ENCODE measurements around the gene RPS15. TPM values are rescaled to one million over a fixed set of nuclear protein-coding genes. Genes with fewer than 3 reads are reported as not detected.

The RPS15 gene
- total and polyA plus RNA-seq, 10 of the 15 experiments (the other 5 are each of a cell fraction or from before 2014, with no cell fraction given): 559 to 3,158 (median 1,413) TPM

DNA sequence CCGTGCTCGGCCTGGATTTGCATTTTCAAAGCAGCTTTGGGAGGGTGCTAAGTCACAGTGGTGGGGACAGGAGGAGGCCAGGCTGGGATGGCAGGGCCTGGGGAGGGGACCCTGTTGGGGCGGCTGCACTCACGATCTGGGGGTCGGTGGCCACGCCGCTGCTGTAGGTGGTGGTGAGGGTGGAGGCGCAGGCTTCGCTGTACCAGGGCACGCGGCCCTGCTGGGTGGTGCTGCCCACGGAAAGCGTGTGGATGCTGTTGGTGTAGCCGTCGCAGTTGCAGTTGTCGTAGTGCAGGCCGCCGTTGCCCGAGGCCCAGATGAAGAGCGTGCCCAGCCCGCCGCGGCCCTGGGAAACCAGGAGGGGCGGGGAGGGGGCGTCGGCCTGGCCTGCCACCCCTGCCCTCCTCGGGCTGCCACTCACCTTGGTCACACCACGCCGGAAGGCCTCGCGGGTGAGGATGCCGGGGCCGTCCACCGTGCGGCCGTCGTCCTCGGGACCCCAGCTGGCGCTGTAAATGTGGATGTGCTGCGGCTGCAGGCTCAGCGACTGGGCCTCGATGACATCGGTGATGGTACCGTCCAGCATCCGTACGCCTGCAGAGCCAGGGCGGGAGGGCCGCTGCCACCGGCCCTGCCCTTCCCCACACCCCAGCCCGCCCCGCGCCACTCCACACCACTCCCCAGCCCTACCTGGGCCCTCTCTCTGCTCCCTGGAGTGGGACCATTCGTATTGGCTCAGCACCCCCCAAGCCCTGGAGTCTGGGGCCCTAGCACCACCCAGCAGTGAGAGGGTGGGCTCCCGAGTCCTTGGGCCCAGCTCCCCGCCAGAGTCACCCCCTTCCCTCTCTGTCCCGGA lies 48.8 kb downstream of the RPS15 start:
- SMC1A ChIA-PET (ENCODE audit: uncharacterized antibody, unreplicated experiment): no interaction called here
- H3K4me3 ChIP-seq: no peak overlapping the region
- H3K79me2 ChIP-seq (ENCODE audit: control insufficient read depth, insufficient read depth, low read length): no peaks in the 10 kb centered on the region
- H3K27ac ChIP-seq (ENCODE audit: control insufficient read depth, insufficient read depth): no peak overlapping the region
- in situ Hi-C loops (cut with MboI): no loop called here
- CTCF ChIA-PET: no interaction called here
- POLR2A ChIA-PET: no interaction called here
- RAD21 ChIA-PET (ENCODE audit: unreplicated experiment): no interaction called here
- DNase-seq (ENCODE audit: low read depth, low spot score) (no peak), FAIRE-seq (no peak), ATAC-seq (no peak)
- no TSS peak for BruUV-seq (replicated peaks)
- H3K4me2 ChIP-seq (ENCODE audit: control insufficient read depth, insufficient read depth): no peak overlapping the region
- H3K27me3 ChIP-seq (replicated peaks in 1 of 2; ENCODE audit: control insufficient read depth in 2 of 2, insufficient read depth in 2 of 2, low read length in 1 of 2): no peaks in the 10 kb centered on the region; a peak in 1 of 4 replicates
- H3K9ac ChIP-seq (ENCODE audit: control insufficient read depth, insufficient read depth, low read length): no peak overlapping the region
- H3K4me1 ChIP-seq (ENCODE audit: control insufficient read depth, insufficient read depth, low read length): no peaks in the 10 kb centered on the region; the same call in 1 of the 2 replicates
- no peaks in the 10 kb centered on the region for H4K20me1 ChIP-seq (ENCODE audit: control insufficient read depth, insufficient read depth)
- H3K9me3 ChIP-seq (replicated peaks; ENCODE audit: control insufficient read depth, insufficient read depth, low read length): no peaks in the 10 kb centered on the region
- WGBS (ENCODE audit: insufficient coverage, insufficient replicate concordance, low lambda C conversion rate, missing lambda C conversion rate): 84% methylated on average over 49 of the region's 56 CpGs
- intact Hi-C loops (cut with micrococcal nuclease; ENCODE audit: unreplicated experiment): no loop called here
- H2AFZ ChIP-seq (ENCODE audit: control insufficient read depth, low read depth, low read length): no peak overlapping the region
- no peaks in the 10 kb centered on the region for H3K36me3 ChIP-seq (ENCODE audit: control insufficient read depth in 2 of 2, insufficient read depth in 2 of 2, low read length in 1 of 2)
- TF ChIP-seq KAT2A (conservative IDR thresholded peaks at IDR 0.05; ENCODE audit: control insufficient read depth, low read depth, low read length) (no peak), MEF2B (IDR thresholded peaks at IDR 0.05; ENCODE audit: partially characterized antibody, poor library complexity, severe bottlenecking) (no peak), WRNIP1 (IDR thresholded peaks at IDR 0.05; ENCODE audit: borderline replicate concordance, low read depth, low read length) (no peak), YBX1 (IDR thresholded peaks at IDR 0.05) (no peak), DPF2 (IDR thresholded peaks at IDR 0.05) (no peak), RB1 (IDR thresholded peaks at IDR 0.05; ENCODE audit: borderline replicate concordance) (no peak), E2F4 (IDR thresholded peaks at IDR 0.05; ENCODE audit: low read depth, low read length) (no peak), CREB1 (IDR thresholded peaks at IDR 0.05; ENCODE audit: low read depth) (no peak), ZNF592 (IDR thresholded peaks at IDR 0.05) (no peak), ZNF622 (IDR thresholded peaks at IDR 0.05) (no peak), SRF (IDR thresholded peaks at IDR 0.05; ENCODE audit: low read depth in 2 of 2, low read length in 2 of 2) (no peak), RAD51 (IDR thresholded peaks at IDR 0.05) (no peak), POLR2AphosphoS2 (IDR thresholded peaks at IDR 0.05; ENCODE audit: low read depth, low read length) (no peak), RCOR1 (conservative IDR thresholded peaks at IDR 0.05; ENCODE audit: low read depth, low read length) (no peak), BCL3 (IDR thresholded peaks at IDR 0.05; ENCODE audit: borderline replicate concordance, insufficient read depth, low read depth, low read length, poor library complexity, severe bottlenecking) (no peak)
- TF ChIP-seq, protein P1, sequence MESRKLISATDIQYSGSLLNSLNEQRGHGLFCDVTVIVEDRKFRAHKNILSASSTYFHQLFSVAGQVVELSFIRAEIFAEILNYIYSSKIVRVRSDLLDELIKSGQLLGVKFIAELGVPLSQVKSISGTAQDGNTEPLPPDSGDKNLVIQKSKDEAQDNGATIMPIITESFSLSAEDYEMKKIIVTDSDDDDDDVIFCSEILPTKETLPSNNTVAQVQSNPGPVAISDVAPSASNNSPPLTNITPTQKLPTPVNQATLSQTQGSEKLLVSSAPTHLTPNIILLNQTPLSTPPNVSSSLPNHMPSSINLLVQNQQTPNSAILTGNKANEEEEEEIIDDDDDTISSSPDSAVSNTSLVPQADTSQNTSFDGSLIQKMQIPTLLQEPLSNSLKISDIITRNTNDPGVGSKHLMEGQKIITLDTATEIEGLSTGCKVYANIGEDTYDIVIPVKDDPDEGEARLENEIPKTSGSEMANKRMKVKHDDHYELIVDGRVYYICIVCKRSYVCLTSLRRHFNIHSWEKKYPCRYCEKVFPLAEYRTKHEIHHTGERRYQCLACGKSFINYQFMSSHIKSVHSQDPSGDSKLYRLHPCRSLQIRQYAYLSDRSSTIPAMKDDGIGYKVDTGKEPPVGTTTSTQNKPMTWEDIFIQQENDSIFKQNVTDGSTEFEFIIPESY (IDR thresholded peaks at IDR 0.05): no peak
